Uterus (tissue), 2 donors: ENCODE results near the gene LSM6.

ENCODE experiments used
- CTCF ChIP-seq, 4 experiments: fragments of 200-600 bp in 2 of 4; fragments of 450-650 bp in 2 of 4; sonication (generic) in 2 of 4; IDR thresholded peaks; one replicate each; pipeline ENCODE4 v1.5.1; 2016 to 2019; ENCODE audit warnings: antibody characterized with exemption in 4 of 4, mild to moderate bottlenecking in 2 of 4, moderate library complexity in 1 of 4
- POLR2A ChIP-seq, 2 donors: fragments of 450-650 bp; IDR thresholded peaks; one replicate each; pipeline ENCODE4 v1.6.1; 2016; ENCODE audit warnings: antibody characterized with exemption in 2 of 2, mild to moderate bottlenecking in 1 of 2, moderate library complexity in 1 of 2

- TF ChIP-seq CTCF (IDR thresholded peaks at IDR 0.05) (no peak), POLR2A (IDR thresholded peaks at IDR 0.05) (no peak)
Measured at GRCh38 chr4:146135941-146136340, 39.6 kb upstream of the LSM6 start.
